K562 (cell line): ENCODE results near the gene A1BG. TPM values are rescaled to one million over a fixed set of nuclear protein-coding genes. Genes with fewer than 3 reads are reported as not detected.
A peak's percentile ranks its signal among the peaks of the same experiment; 100 is the strongest.

Experiments used
- ARID1B ChIP-seq: fragments of 450-650 bp; IDR thresholded peaks from 2 replicates; pipeline ENCODE4 v1.6.1; 2016; ENCODE audit warnings: antibody characterized with exemption, mild to moderate bottlenecking, inconsistent platforms
- BRD9 ChIP-seq: fragments of 450-650 bp; IDR thresholded peaks from 2 replicates; pipeline ENCODE4 v1.6.1; 2018; ENCODE audit warnings: low read depth; ENCODE audit not compliant: partially characterized antibody
- CBFA2T3 ChIP-seq: fragments of 450-650 bp; IDR thresholded peaks from 2 replicates; pipeline ENCODE4 v1.6.1; 2017
- EP300 ChIP-seq: IDR thresholded peaks from 2 replicates; pipeline ENCODE4 v1.6.1; 2012; ENCODE audit warnings: low read length, improper control_type of control experiment
- HNRNPLL ChIP-seq: fragments of 200-400 bp; formaldehyde crosslinking; IDR thresholded peaks from 2 replicates; pipeline ENCODE4 v1.6.1; 2017; ENCODE audit warnings: low read length, low read depth, mild to moderate bottlenecking; ENCODE audit not compliant: poor library complexity, severe bottlenecking
- NCOA4 ChIP-seq: fragments of 450-650 bp; IDR thresholded peaks from 2 replicates; pipeline ENCODE4 v1.6.1; 2018; ENCODE audit warnings: mild to moderate bottlenecking; ENCODE audit not compliant: partially characterized antibody
- PCBP2 ChIP-seq: fragments of 200-400 bp; formaldehyde crosslinking; IDR thresholded peaks from 2 replicates; pipeline ENCODE4 v1.6.1; 2018; ENCODE audit warnings: low read length, low read depth, mild to moderate bottlenecking, moderate library complexity; ENCODE audit not compliant: poor library complexity, severe bottlenecking
- PTRF ChIP-seq: fragments of 450-650 bp; IDR thresholded peaks from 2 replicates; pipeline ENCODE4 v1.6.1; 2016; ENCODE audit warnings: mild to moderate bottlenecking, missing genetic modification characterization, missing compliant biosample characterization
- RCOR1 ChIP-seq, 2 experiments: IDR thresholded peaks; 2 replicates each; pipeline ENCODE4 v1.6.1; 2012; ENCODE audit warnings: low read depth in 2 of 2, low read length in 2 of 2, borderline replicate concordance in 1 of 2, improper control_type of control experiment in 1 of 2
- SIN3B ChIP-seq: fragments of 450-650 bp; IDR thresholded peaks from 2 replicates; pipeline ENCODE4 v1.6.1; 2017; ENCODE audit warnings: low read depth, mild to moderate bottlenecking, moderate library complexity
- TCF3 ChIP-seq: sonication (generic); formaldehyde crosslinking; IDR thresholded peaks from 2 replicates; pipeline ENCODE4 v1.4.0; 2020; ENCODE audit warnings: mild to moderate bottlenecking, missing genetic modification reagents
- ZNF134 ChIP-seq: fragments of 250-450 bp; sonication (Bioruptor Pico); conservative IDR thresholded peaks from 2 replicates; pipeline ENCODE4 v1.4.0; 2020
- ZNF436 ChIP-seq: fragments of 250-450, 450-650 bp; sonication (Bioruptor Pico); formaldehyde crosslinking; IDR thresholded peaks from 2 replicates; pipeline ENCODE4 v1.7.0; 2020; ENCODE audit warnings: mild to moderate bottlenecking
- polyA plus RNA-seq, 8 experiments: library from polyadenylated mRNA; depleted of rRNA in 4 of 8; stranded (reverse) in 5 of 8; unstranded in 3 of 8; fragments of >200 nt; fragmentation: Nextera tagmentation in 2 of 8; fragmentation: Illumina TruSeq in 1 of 8; extraction: Ambion mirVana in 2 of 8; extraction: Trizol in 1 of 8; gene quantifications; 2 replicates each; pipeline versions ENCODE4 v1.2.1 to v1.2.3, GENCODE V29; 2011 to 2014; ENCODE audit warnings: inconsistent platforms in 1 of 8, missing spikeins in 1 of 8
- total RNA-seq, 7 experiments: library from RNA; depleted of rRNA in 6 of 7; stranded (reverse); fragments of >200 nt in 6 of 7; fragmentation: Illumina TruSeq in 2 of 7; extraction: Trizol in 2 of 7; gene quantifications; 2 replicates each; pipeline versions ENCODE4 v1.2.1 to v1.2.3, GENCODE V29; 2011 to 2021; ENCODE audit warnings: low replicate concordance in 1 of 7
- TF ChIP-seq, protein P1 (sequence below): fragments of 250-450 bp; sonication (Bioruptor Pico); IDR thresholded peaks from 2 replicates; pipeline ENCODE4 v1.8.0; 2022; ENCODE audit warnings: moderate library complexity, mild to moderate bottlenecking, inconsistent platforms
- TF ChIP-seq, protein P2 (sequence below): fragments of 250-450 bp; sonication (Bioruptor Pico); IDR thresholded peaks from 2 replicates; pipeline ENCODE4 v1.4.0; 2020; ENCODE audit warnings: borderline replicate concordance
- TF ChIP-seq, protein P3 (sequence below): fragments of 450-650 bp; formaldehyde crosslinking; IDR thresholded peaks from 2 replicates; pipeline ENCODE4 v1.4.0; 2020; ENCODE audit warnings: mild to moderate bottlenecking, mixed read lengths
- TF ChIP-seq, protein P4 (sequence below): fragments of 250-450 bp; sonication (Bioruptor Pico); IDR thresholded peaks from 2 replicates; pipeline ENCODE4 v1.5.0; 2022; ENCODE audit warnings: mild to moderate bottlenecking

A1BG gene
- total and polyA plus RNA-seq, 9 of the 15 experiments (the other 6 are each of a cell fraction or from before 2014, with no cell fraction given) = 0.10 to 19.8 (median 2.6) TPM

DNA sequence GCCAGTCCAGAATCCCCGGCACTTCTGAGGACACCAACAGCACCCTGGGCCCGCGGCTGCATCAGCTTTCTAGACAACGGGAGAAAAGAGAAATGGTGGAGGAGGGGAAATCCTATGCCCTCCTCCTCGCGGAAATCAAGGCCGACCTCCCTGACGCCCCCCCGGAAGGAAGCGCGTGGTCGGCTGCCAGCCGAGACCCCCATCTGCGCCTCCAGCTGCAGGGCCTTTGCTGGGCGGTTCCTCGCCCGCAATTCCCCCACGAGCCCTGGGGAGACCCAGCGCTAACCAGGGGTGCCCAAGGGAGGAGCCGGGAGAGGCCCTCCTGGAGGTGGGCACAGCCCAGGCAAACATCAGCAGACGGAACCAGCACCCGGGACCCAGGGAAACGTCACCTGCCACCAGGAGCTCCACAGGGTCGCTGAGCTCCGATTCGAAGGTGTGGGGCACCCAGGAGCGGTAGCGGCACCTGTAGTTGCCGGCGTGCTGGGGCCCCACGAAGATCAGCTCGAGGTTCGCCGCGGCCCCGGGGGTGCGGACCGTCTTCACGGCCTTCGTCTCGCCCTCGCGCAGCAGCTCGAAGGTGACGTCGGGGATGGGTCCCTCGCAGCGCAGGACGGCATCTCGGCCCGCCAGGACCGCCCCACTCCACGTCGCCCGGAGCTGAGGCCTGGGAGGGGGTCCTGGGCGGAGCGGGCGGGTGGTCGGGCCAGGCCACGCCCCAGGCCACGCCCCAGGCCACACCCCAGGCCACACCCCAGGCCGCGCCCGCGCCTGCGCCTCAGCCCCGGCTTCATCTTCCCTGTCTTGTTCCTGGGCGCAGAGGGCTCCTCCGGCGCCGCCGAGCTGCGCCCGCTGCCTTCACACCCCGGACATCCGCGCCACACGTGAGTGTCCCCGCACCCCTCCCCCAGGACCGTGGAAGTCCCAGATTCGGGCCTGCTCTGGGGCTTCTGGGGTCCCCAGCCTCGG lies 6.0 kb downstream of the A1BG start (continued):
- no peak for TF ChIP-seq PTRF (tag)
- no peak for TF ChIP-seq ARID1B
- TF ChIP-seq RCOR1 (IDR thresholded peaks at IDR 0.05; ENCODE audit: borderline replicate concordance in 1 of 2, low read depth in 2 of 2, low read length in 2 of 2) = no peak
- no peak for TF ChIP-seq ZNF436 (CRISPR knock-in tag)
- no peak for TF ChIP-seq CBFA2T3
- no peak for TF ChIP-seq PCBP2
- TF ChIP-seq, protein P1, sequence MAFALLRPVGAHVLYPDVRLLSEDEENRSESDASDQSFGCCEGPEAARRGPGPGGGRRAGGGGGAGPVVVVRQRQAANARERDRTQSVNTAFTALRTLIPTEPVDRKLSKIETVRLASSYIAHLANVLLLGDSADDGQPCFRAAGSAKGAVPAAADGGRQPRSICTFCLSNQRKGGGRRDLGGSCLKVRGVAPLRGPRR (CRISPR knock-in tag) = no peak
- TF ChIP-seq HNRNPLL = peak; percentile 19
- TF ChIP-seq SIN3B = no peak
- TF ChIP-seq, protein P2, sequence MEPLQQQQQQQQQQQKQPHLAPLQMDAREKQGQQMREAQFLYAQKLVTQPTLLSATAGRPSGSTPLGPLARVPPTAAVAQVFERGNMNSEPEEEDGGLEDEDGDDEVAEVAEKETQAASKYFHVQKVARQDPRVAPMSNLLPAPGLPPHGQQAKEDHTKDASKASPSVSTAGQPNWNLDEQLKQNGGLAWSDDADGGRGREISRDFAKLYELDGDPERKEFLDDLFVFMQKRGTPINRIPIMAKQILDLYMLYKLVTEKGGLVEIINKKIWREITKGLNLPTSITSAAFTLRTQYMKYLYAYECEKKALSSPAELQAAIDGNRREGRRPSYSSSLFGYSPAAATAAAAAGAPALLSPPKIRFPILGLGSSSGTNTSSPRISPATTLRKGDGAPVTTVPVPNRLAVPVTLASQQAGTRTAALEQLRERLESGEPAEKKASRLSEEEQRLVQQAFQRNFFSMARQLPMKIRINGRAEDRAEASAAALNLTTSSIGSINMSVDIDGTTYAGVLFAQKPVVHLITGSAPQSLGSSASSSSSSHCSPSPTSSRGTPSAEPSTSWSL = no peak
- TF ChIP-seq EP300 = no peak
- TF ChIP-seq, protein P3, sequence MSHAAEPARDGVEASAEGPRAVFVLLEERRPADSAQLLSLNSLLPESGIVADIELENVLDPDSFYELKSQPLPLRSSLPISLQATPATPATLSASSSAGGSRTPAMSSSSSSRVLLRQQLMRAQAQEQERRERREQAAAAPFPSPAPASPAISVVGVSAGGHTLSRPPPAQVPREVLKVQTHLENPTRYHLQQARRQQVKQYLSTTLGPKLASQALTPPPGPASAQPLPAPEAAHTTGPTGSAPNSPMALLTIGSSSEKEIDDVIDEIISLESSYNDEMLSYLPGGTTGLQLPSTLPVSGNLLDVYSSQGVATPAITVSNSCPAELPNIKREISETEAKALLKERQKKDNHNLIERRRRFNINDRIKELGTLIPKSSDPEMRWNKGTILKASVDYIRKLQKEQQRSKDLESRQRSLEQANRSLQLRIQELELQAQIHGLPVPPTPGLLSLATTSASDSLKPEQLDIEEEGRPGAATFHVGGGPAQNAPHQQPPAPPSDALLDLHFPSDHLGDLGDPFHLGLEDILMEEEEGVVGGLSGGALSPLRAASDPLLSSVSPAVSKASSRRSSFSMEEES (CRISPR knock-in tag) = no peak
- TF ChIP-seq ZNF134 (CRISPR knock-in tag) = no peak
- TF ChIP-seq, protein P4, sequence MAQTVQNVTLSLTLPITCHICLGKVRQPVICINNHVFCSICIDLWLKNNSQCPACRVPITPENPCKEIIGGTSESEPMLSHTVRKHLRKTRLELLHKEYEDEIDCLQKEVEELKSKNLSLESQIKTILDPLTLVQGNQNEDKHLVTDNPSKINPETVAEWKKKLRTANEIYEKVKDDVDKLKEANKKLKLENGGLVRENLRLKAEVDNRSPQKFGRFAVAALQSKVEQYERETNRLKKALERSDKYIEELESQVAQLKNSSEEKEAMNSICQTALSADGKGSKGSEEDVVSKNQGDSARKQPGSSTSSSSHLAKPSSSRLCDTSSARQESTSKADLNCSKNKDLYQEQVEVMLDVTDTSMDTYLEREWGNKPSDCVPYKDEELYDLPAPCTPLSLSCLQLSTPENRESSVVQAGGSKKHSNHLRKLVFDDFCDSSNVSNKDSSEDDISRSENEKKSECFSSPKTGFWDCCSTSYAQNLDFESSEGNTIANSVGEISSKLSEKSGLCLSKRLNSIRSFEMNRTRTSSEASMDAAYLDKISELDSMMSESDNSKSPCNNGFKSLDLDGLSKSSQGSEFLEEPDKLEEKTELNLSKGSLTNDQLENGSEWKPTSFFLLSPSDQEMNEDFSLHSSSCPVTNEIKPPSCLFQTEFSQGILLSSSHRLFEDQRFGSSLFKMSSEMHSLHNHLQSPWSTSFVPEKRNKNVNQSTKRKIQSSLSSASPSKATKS (CRISPR knock-in tag) = no peak
- no peak for TF ChIP-seq NCOA4
- TF ChIP-seq BRD9 = no peak
- TF ChIP-seq TCF3 = no peak
